HEK293 (cell line): ENCODE results near the gene HOXB4.
A peak's percentile ranks its signal among the peaks of the same experiment; 100 is the strongest.

Source experiments
- ATF2 ChIP-seq: fragments of 450-650 bp; formaldehyde crosslinking; IDR thresholded peaks from 2 replicates; pipeline ENCODE4 v1.5.1; 2016; ENCODE audit warnings: missing biosample characterization, missing genetic modification characterization, low read depth
- EGR2 ChIP-seq: fragments of 450-650 bp; formaldehyde crosslinking; IDR thresholded peaks from 2 replicates; pipeline ENCODE4 v1.5.1; 2016; ENCODE audit warnings: low read depth, missing biosample characterization, missing genetic modification characterization
- GLIS2 ChIP-seq: fragments of 450-650 bp; formaldehyde crosslinking; IDR thresholded peaks from 2 replicates; pipeline ENCODE4 v1.5.1; 2016; ENCODE audit warnings: missing biosample characterization, missing genetic modification characterization
- HOXC10 ChIP-seq: sonication (generic); formaldehyde crosslinking; IDR thresholded peaks from 2 replicates; pipeline ENCODE4 v1.8.1; 2023; ENCODE audit warnings: mild to moderate bottlenecking, missing genetic modification reagents
- HOXD13 ChIP-seq: sonication (generic); formaldehyde crosslinking; IDR thresholded peaks from 2 replicates; pipeline ENCODE4 v1.8.0; 2022; ENCODE audit warnings: missing genetic modification reagents, borderline replicate concordance
- IKZF3 ChIP-seq: fragments of 450-650 bp; IDR thresholded peaks from 2 replicates; pipeline ENCODE4 v1.5.0; 2018; ENCODE audit warnings: missing biosample characterization, mild to moderate bottlenecking, missing genetic modification characterization, moderate library complexity
- KLF1 ChIP-seq: fragments of 450-650 bp; formaldehyde crosslinking; IDR thresholded peaks from 2 replicates; pipeline ENCODE4 v1.5.1; 2016; ENCODE audit warnings: missing biosample characterization, missing genetic modification characterization
- PRDM4 ChIP-seq: fragments of 450-650 bp; formaldehyde crosslinking; IDR thresholded peaks from 2 replicates; pipeline ENCODE4 v1.5.1; 2017; ENCODE audit warnings: missing biosample characterization, missing genetic modification characterization
- REPIN1 ChIP-seq: fragments of 450-650 bp; formaldehyde crosslinking; IDR thresholded peaks from 2 replicates; pipeline ENCODE4 v1.5.1; 2017; ENCODE audit warnings: missing biosample characterization, missing genetic modification characterization, low read depth
- SETDB1 ChIP-seq: IDR thresholded peaks from one replicate; pipeline ENCODE4 v1.6.1; 2017; ENCODE audit warnings: mild to moderate bottlenecking, low read length, moderate library complexity, mixed read lengths; ENCODE audit not compliant: insufficient read length
- SP2 ChIP-seq: fragments of 450-650 bp; formaldehyde crosslinking; IDR thresholded peaks from 2 replicates; pipeline ENCODE4 v1.5.1; 2016; ENCODE audit warnings: missing biosample characterization, missing genetic modification characterization
- ZNF138 ChIP-seq: fragments of 450-650 bp; formaldehyde crosslinking; IDR thresholded peaks from 2 replicates; pipeline ENCODE4 v1.5.1; 2016; ENCODE audit warnings: missing biosample characterization, missing genetic modification characterization, borderline replicate concordance
- ZNF146 ChIP-seq: fragments of 450-650 bp; formaldehyde crosslinking; IDR thresholded peaks from 2 replicates; pipeline ENCODE4 v1.5.1; 2016; ENCODE audit warnings: missing biosample characterization, missing genetic modification characterization
- ZNF2 ChIP-seq: fragments of 450-650 bp; formaldehyde crosslinking; IDR thresholded peaks from 2 replicates; pipeline ENCODE4 v1.5.1; 2016; ENCODE audit warnings: missing biosample characterization, missing genetic modification characterization
- ZNF211 ChIP-seq: fragments of 450-650 bp; formaldehyde crosslinking; IDR thresholded peaks from 2 replicates; pipeline ENCODE4 v1.5.1; 2016; ENCODE audit warnings: low read depth, missing biosample characterization, missing genetic modification characterization
- ZNF214 ChIP-seq: fragments of 450-650 bp; formaldehyde crosslinking; IDR thresholded peaks from 2 replicates; pipeline ENCODE4 v1.5.1; 2017; ENCODE audit warnings: missing biosample characterization, mild to moderate bottlenecking, missing genetic modification characterization, borderline replicate concordance
- ZNF248 ChIP-seq: fragments of 450-650 bp; formaldehyde crosslinking; IDR thresholded peaks from 2 replicates; pipeline ENCODE4 v1.5.1; 2017; ENCODE audit warnings: missing biosample characterization, missing genetic modification characterization
- ZNF266 ChIP-seq: fragments of 450-650 bp; formaldehyde crosslinking; IDR thresholded peaks from 2 replicates; pipeline ENCODE4 v1.5.1; 2016; ENCODE audit warnings: missing biosample characterization, missing genetic modification characterization, low read depth
- ZNF274 ChIP-seq, 2 experiments: fragments of 200-500 bp in 1 of 2; fragments of 450-650 bp in 1 of 2; sonication (Bioruptor generic) in 1 of 2; formaldehyde crosslinking in 1 of 2; IDR thresholded peaks; 2 replicates each; pipeline versions ENCODE4 v1.5.1 to v1.6.1; 2014 to 2016; ENCODE audit warnings: borderline replicate concordance in 1 of 2, inconsistent platforms in 1 of 2, low read length in 1 of 2, missing biosample characterization in 1 of 2, missing genetic modification characterization in 1 of 2
- ZNF416 ChIP-seq: fragments of 450-650 bp; formaldehyde crosslinking; IDR thresholded peaks from 2 replicates; pipeline ENCODE4 v1.5.1; 2016; ENCODE audit warnings: missing biosample characterization, missing genetic modification characterization
- ZNF521 ChIP-seq: fragments of 450-650 bp; formaldehyde crosslinking; IDR thresholded peaks from 2 replicates; pipeline ENCODE4 v1.5.1; 2017; ENCODE audit warnings: missing biosample characterization, mild to moderate bottlenecking, missing genetic modification characterization
- ZNF530 ChIP-seq: fragments of 450-650 bp; formaldehyde crosslinking; IDR thresholded peaks from 2 replicates; pipeline ENCODE4 v1.5.1; 2016; ENCODE audit warnings: low read depth, missing biosample characterization, missing genetic modification characterization
- ZNF571 ChIP-seq: fragments of 450-650 bp; formaldehyde crosslinking; IDR thresholded peaks from 2 replicates; pipeline ENCODE4 v1.5.0; 2017; ENCODE audit warnings: missing biosample characterization, missing genetic modification characterization
- ZNF624 ChIP-seq: fragments of 450-650 bp; formaldehyde crosslinking; IDR thresholded peaks from 2 replicates; pipeline ENCODE4 v1.5.1; 2017; ENCODE audit warnings: missing biosample characterization, missing genetic modification characterization
- ZNF626 ChIP-seq: fragments of 450-650 bp; sonication (Bioruptor Pico); formaldehyde crosslinking; IDR thresholded peaks from 2 replicates; pipeline ENCODE4 v1.5.1; 2018; ENCODE audit warnings: missing biosample characterization, missing genetic modification characterization, inconsistent platforms
- ZNF629 ChIP-seq: fragments of 450-650 bp; formaldehyde crosslinking; IDR thresholded peaks from 2 replicates; pipeline ENCODE4 v1.5.1; 2017; ENCODE audit warnings: missing biosample characterization, missing genetic modification characterization
- ZNF654 ChIP-seq: fragments of 450-650 bp; formaldehyde crosslinking; IDR thresholded peaks from 2 replicates; pipeline ENCODE4 v1.5.1; 2016; ENCODE audit warnings: low read depth, missing biosample characterization, missing genetic modification characterization
- ZNF792 ChIP-seq: fragments of 450-650 bp; formaldehyde crosslinking; IDR thresholded peaks from 2 replicates; pipeline ENCODE4 v1.5.1; 2016; ENCODE audit warnings: missing biosample characterization, missing genetic modification characterization
- ZNF830 ChIP-seq: fragments of 450-650 bp; IDR thresholded peaks from 2 replicates; pipeline ENCODE4 v1.5.0; 2018; ENCODE audit warnings: missing biosample characterization, missing genetic modification characterization, low read depth, mild to moderate bottlenecking, moderate library complexity
- ZNF837 ChIP-seq: fragments of 450-650 bp; formaldehyde crosslinking; IDR thresholded peaks from 2 replicates; pipeline ENCODE4 v1.5.1; 2016; ENCODE audit warnings: missing biosample characterization, missing genetic modification characterization
- ZSCAN16 ChIP-seq: fragments of 450-650 bp; formaldehyde crosslinking; IDR thresholded peaks from 2 replicates; pipeline ENCODE4 v1.5.1; 2016; ENCODE audit warnings: missing biosample characterization, missing genetic modification characterization
- ZSCAN23 ChIP-seq: fragments of 450-650 bp; formaldehyde crosslinking; IDR thresholded peaks from 2 replicates; pipeline ENCODE4 v1.5.1; 2016; ENCODE audit warnings: missing biosample characterization, missing genetic modification characterization
- TF ChIP-seq, protein P1 (sequence below): fragments of 450-650 bp; formaldehyde crosslinking; IDR thresholded peaks from 2 replicates; pipeline ENCODE4 v1.5.1; 2016; ENCODE audit warnings: missing biosample characterization, missing genetic modification characterization
- TF ChIP-seq, protein P2 (sequence below): fragments of 450-650 bp; formaldehyde crosslinking; IDR thresholded peaks from 2 replicates; pipeline ENCODE4 v1.5.1; 2016; ENCODE audit warnings: missing biosample characterization, missing genetic modification characterization

HOXB4 gene

DNA sequence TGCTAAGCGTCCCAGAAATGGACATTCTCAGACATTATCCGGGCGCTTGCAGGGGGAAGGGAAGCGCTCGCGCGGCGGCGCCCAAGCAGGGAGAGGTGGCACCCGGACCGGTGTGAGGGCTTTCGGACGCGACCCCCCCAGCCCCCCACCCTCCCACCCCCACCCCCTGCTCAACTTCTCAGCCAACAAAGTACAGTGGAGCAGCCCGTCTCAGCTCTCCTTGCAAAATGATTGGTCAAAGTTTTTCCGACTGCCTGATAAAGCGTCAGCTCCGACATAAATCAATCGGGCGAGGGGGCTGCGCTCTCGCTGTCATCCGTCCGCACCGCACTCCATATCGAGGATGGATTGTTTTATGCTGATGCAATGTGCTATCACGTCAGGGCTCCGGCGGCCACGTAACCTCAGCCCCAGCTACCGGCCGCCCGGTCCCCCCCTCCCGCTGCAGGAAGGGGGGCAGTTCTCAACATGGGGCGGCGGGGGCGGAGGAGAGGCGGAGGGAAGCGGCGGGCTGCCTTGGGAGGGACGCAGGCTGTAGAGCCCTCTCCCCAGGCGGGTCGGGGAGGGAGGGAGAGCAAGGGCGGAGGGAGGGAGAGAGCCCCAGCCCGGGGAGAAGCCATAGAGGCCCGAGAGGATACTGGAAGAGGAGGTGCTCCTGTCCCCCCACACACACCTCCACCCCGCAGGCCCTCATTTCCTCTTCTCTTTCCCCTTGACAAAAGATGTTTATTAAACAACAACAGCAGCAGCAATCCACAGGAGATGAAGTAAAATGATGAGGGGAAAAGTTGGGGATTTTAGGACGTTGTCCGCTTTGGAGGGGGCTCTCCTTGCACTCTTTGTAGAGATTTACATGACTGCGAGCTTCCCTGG, 48.3 kb upstream of the HOXB4 start, which contains the start of gene HOXB9 (continued):
- TF ChIP-seq ZNF211 (tag by site-specific recombination) (no peak), KLF1 (tag by site-specific recombination) (peak; percentile 86), ATF2 (tag by site-specific recombination) (peak; percentile 95), ZNF138 (tag by site-specific recombination) (no peak), ZSCAN16 (tag by site-specific recombination) (no peak), ZNF416 (tag by site-specific recombination) (no peak), ZNF274 (IDR thresholded peaks at IDR 0.05; ENCODE audit: low read length) (no peak), ZNF274 (tag by site-specific recombination; IDR thresholded peaks at IDR 0.05; ENCODE audit: borderline replicate concordance) (no peak), ZNF571 (tag by site-specific recombination) (no peak), SP2 (peak; percentile 91), ZNF624 (tag by site-specific recombination) (no peak), ZNF266 (tag by site-specific recombination) (no peak), IKZF3 (tag by site-specific recombination) (peak; percentile 86), ZNF654 (tag by site-specific recombination) (no peak), ZNF530 (tag by site-specific recombination) (no peak), SETDB1 (no peak), ZNF837 (tag by site-specific recombination) (no peak), REPIN1 (no peak), ZNF830 (no peak), HOXC10 (peak; percentile 89; the same call in 1 of the 2 replicates), ZNF521 (tag by site-specific recombination) (no peak), EGR2 (tag by site-specific recombination) (peak; percentile 92), ZNF2 (peak; percentile 24; the same call in 1 of the 2 replicates), ZNF248 (tag by site-specific recombination) (no peak), ZSCAN23 (tag by site-specific recombination) (peak; percentile 41; the same call in 1 of the 2 replicates), HOXD13 (CRISPR knock-in tag) (no peak), ZNF792 (tag by site-specific recombination) (no peak), GLIS2 (tag by site-specific recombination) (peak; percentile 99), ZNF629 (tag by site-specific recombination) (peak; percentile 100), ZNF214 (tag by site-specific recombination) (no peak), ZNF626 (tag by site-specific recombination) (no peak), ZNF146 (tag by site-specific recombination) (no peak), PRDM4 (tag by site-specific recombination) (peak; percentile 91)
- TF ChIP-seq, protein P1, sequence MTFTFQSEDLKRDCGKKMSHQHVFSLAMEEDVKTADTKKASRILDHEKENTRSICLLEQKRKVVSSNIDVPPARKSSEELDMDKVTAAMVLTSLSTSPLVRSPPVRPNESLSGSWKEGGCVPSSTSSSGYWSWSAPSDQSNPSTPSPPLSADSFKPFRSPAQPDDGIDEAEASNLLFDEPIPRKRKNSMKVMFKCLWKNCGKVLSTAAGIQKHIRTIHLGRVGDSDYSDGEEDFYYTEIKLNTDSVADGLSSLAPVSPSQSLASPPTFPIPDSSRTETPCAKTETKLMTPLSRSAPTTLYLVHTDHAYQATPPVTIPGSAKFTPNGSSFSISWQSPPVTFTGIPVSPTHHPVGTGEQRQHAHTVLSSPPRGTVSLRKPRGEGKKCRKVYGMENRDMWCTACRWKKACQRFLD, result no peak
- TF ChIP-seq, protein P2, sequence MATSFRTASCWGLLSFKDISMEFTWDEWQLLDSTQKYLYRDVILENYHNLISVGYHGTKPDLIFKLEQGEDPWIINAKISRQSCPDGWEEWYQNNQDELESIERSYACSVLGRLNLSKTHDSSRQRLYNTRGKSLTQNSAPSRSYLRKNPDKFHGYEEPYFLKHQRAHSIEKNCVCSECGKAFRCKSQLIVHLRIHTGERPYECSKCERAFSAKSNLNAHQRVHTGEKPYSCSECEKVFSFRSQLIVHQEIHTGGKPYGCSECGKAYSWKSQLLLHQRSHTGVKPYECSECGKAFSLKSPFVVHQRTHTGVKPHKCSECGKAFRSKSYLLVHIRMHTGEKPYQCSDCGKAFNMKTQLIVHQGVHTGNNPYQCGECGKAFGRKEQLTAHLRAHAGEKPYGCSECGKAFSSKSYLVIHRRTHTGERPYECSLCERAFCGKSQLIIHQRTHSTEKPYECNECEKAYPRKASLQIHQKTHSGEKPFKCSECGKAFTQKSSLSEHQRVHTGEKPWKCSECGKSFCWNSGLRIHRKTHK (tag by site-specific recombination), result no peak
